K562 (cell line): ENCODE measurements around the gene SLC7A14. TPM values are rescaled to one million over a fixed set of nuclear protein-coding genes. Genes with fewer than 3 reads are reported as not detected.
A peak's percentile ranks its signal among the peaks of the same experiment; 100 is the strongest.

Experiments
- CHD1 ChIP-seq: fragments of 200-600 bp; sonication (generic); IDR thresholded peaks from one replicate; pipeline ENCODE4 v1.6.1; 2012; ENCODE audit warnings: mild to moderate bottlenecking, moderate library complexity, low read length, inconsistent platforms
- ELF1 ChIP-seq: fragments of 200-800 bp; sonication (Bioruptor generic); IDR thresholded peaks from 2 replicates; pipeline ENCODE4 v1.6.1; 2016; ENCODE audit warnings: missing genetic modification characterization, missing compliant biosample characterization
- MECOM ChIP-seq: fragments of 250-450 bp; sonication (Bioruptor Pico); IDR thresholded peaks from 2 replicates; pipeline ENCODE4 v1.8.0; 2022; ENCODE audit warnings: inconsistent platforms
- NCOA2 ChIP-seq, 2 experiments: fragments of 450-650 bp; IDR thresholded peaks; 2 replicates each; pipeline ENCODE4 v1.6.1; 2018; ENCODE audit warnings: mild to moderate bottlenecking in 2 of 2, moderate library complexity in 1 of 2; ENCODE audit not compliant: partially characterized antibody in 2 of 2
- PCBP1 ChIP-seq: fragments of 200-400 bp; formaldehyde crosslinking; IDR thresholded peaks from 2 replicates; pipeline ENCODE4 v1.6.1; 2018; ENCODE audit warnings: mild to moderate bottlenecking, low read depth, low read length; ENCODE audit not compliant: poor library complexity, severe bottlenecking
- PKNOX1 ChIP-seq: fragments of 450-650 bp; IDR thresholded peaks from 2 replicates; pipeline ENCODE4 v1.6.1; 2016
- SIRT6 ChIP-seq: IDR thresholded peaks from one replicate; pipeline ENCODE4 v1.6.1; 2012; ENCODE audit warnings: low read depth, mild to moderate bottlenecking, control low read depth, inconsistent platforms, low read length, moderate library complexity
- THAP7 ChIP-seq: fragments of 250-450 bp; sonication (Bioruptor Pico); IDR thresholded peaks from 2 replicates; pipeline ENCODE4 v1.5.0; 2021
- ZBTB8A ChIP-seq: fragments of 450-650 bp; IDR thresholded peaks from 2 replicates; pipeline ENCODE4 v1.6.1; 2018; ENCODE audit warnings: mild to moderate bottlenecking, moderate library complexity; ENCODE audit not compliant: partially characterized antibody
- ZNF23 ChIP-seq: fragments of 250-450 bp; sonication (Bioruptor Pico); IDR thresholded peaks from 2 replicates; pipeline ENCODE4 v1.4.0; 2020; ENCODE audit warnings: mild to moderate bottlenecking
- ZNF408 ChIP-seq: fragments of 250-450 bp; sonication (Bioruptor Pico); IDR thresholded peaks from 2 replicates; pipeline ENCODE4 v1.4.0; 2020; ENCODE audit warnings: low read depth, mild to moderate bottlenecking, moderate library complexity
- ZNF668 ChIP-seq: fragments of 250-450 bp; sonication (Bioruptor Pico); IDR thresholded peaks from 2 replicates; pipeline ENCODE4 v1.8.0; 2022; ENCODE audit warnings: mild to moderate bottlenecking, inconsistent platforms
- ZNF780A ChIP-seq: fragments of 250-450 bp; sonication (Bioruptor Pico); IDR thresholded peaks from 2 replicates; pipeline ENCODE4 v1.5.0; 2021; ENCODE audit warnings: mild to moderate bottlenecking
- polyA plus RNA-seq, 8 experiments: library from polyadenylated mRNA; depleted of rRNA in 4 of 8; stranded (reverse) in 5 of 8; unstranded in 3 of 8; fragments of >200 nt; fragmentation: Nextera tagmentation in 2 of 8; fragmentation: Illumina TruSeq in 1 of 8; extraction: Ambion mirVana in 2 of 8; extraction: Trizol in 1 of 8; gene quantifications; 2 replicates each; pipeline versions ENCODE4 v1.2.1 to v1.2.3, GENCODE V29; 2011 to 2014; ENCODE audit warnings: inconsistent platforms in 1 of 8, missing spikeins in 1 of 8
- total RNA-seq, 7 experiments: library from RNA; depleted of rRNA in 6 of 7; stranded (reverse); fragments of >200 nt in 6 of 7; fragmentation: Illumina TruSeq in 2 of 7; extraction: Trizol in 2 of 7; gene quantifications; 2 replicates each; pipeline versions ENCODE4 v1.2.1 to v1.2.3, GENCODE V29; 2011 to 2021; ENCODE audit warnings: low replicate concordance in 1 of 7
- TF ChIP-seq, protein P1 (sequence below): sonication (generic); formaldehyde crosslinking; IDR thresholded peaks from 2 replicates; pipeline ENCODE4 v1.8.1; 2022; ENCODE audit warnings: missing genetic modification reagents
- TF ChIP-seq, protein P2 (sequence below), 2 experiments: IDR thresholded peaks in 1 of 2; conservative IDR thresholded peaks in 1 of 2; 2 replicates each; pipeline ENCODE4 v1.6.1; 2016; ENCODE audit warnings: low read depth in 2 of 2, mild to moderate bottlenecking in 1 of 2, missing compliant biosample characterization in 1 of 2, missing genetic modification characterization in 1 of 2, moderate library complexity in 1 of 2

The SLC7A14 gene
- total and polyA plus RNA-seq, 9 of the 15 experiments (the other 6 are each of a cell fraction or from before 2014, with no cell fraction given) = not detected

DNA sequence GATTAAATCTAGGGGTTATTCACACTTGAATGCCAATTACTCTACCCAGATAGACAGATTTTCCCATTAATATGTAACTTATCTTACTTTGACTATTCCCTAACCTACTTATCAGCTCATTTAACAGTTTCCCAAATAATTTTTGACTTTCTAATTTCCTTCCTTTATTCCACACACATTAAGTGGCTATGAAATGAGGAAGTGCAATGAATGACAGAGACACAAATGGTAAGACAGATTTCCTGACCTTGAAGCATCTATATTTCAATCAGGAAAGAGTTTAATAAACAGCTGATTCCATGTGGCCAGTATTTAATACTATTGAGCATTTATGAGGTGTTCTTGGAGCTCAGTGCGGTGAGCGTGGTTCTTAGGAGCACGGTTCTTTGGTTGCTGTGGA, 78.8 kb downstream of the SLC7A14 start (continued):
- TF ChIP-seq MECOM (no peak), ZNF668 (CRISPR knock-in tag) (no peak), ELF1 (tag) (0 out of 2 replicates have a peak, but pooled peaks have one; percentile 10), PKNOX1 (peak; percentile 17; the same call in 1 of the 2 replicates), THAP7 (no peak), SIRT6 (no peak), ZBTB8A (no peak), CHD1 (no peak), ZNF780A (CRISPR knock-in tag) (no peak), ZNF23 (CRISPR knock-in tag) (no peak), NCOA2 (IDR thresholded peaks at IDR 0.05; ENCODE audit: partially characterized antibody in 2 of 2) (no peak), ZNF408 (CRISPR knock-in tag) (no peak), PCBP1 (no peak)
- TF ChIP-seq, protein P1, sequence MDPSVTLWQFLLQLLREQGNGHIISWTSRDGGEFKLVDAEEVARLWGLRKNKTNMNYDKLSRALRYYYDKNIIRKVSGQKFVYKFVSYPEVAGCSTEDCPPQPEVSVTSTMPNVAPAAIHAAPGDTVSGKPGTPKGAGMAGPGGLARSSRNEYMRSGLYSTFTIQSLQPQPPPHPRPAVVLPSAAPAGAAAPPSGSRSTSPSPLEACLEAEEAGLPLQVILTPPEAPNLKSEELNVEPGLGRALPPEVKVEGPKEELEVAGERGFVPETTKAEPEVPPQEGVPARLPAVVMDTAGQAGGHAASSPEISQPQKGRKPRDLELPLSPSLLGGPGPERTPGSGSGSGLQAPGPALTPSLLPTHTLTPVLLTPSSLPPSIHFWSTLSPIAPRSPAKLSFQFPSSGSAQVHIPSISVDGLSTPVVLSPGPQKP (CRISPR knock-in tag) = no peak
- TF ChIP-seq, protein P2, sequence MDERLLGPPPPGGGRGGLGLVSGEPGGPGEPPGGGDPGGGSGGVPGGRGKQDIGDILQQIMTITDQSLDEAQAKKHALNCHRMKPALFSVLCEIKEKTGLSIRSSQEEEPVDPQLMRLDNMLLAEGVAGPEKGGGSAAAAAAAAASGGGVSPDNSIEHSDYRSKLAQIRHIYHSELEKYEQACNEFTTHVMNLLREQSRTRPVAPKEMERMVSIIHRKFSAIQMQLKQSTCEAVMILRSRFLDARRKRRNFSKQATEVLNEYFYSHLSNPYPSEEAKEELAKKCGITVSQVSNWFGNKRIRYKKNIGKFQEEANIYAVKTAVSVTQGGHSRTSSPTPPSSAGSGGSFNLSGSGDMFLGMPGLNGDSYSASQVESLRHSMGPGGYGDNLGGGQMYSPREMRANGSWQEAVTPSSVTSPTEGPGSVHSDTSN (CRISPR knock-in tag; IDR thresholded peaks at IDR 0.05; ENCODE audit: low read depth) = no peak
- TF ChIP-seq, protein P2 (tag; conservative IDR thresholded peaks at IDR 0.05; ENCODE audit: low read depth) = 0 out of 2 replicates have a peak, but pooled peaks have one; percentile 26
